GM23338 (cell line): Measurements from ENCODE around the gene MYO9B. TPM values are rescaled to one million over a fixed set of nuclear protein-coding genes. Genes with fewer than 3 reads are reported as not detected.

Experiments used
- ATAC-seq: fragments of 200-7000 bp; cut with Tn5 transposase; 3 replicates; pipeline ENCODE4 v1.9.1; 2020
- DNase-seq: peaks from one replicate; pipeline ENCODE4 v3.0.0-alpha.2; 2015; ENCODE audit warnings: low spot score
- H2AFZ ChIP-seq: fragments of 200-600 bp; sonication (generic); 2 replicates; pipeline ENCODE4 v1.8.0; 2016; ENCODE audit warnings: antibody characterized with exemption, mild to moderate bottlenecking, moderate library complexity
- H3F3A ChIP-seq: fragments of 200-600 bp; sonication (generic); replicated peaks from 2 replicates; pipeline ENCODE4 v1.8.0; 2017; ENCODE audit warnings: antibody characterized with exemption, mixed run types, low read depth
- H3K27ac ChIP-seq: fragments of 200-600 bp; sonication (generic); 2 replicates; pipeline ENCODE4 v1.6.1; 2016; ENCODE audit warnings: low read depth
- H3K27me3 ChIP-seq: fragments of 200-600 bp; sonication (generic); 2 replicates; pipeline ENCODE4 v1.8.0; 2016; ENCODE audit warnings: mild to moderate bottlenecking, mixed run types, moderate library complexity; ENCODE audit not compliant: insufficient read depth
- H3K36me3 ChIP-seq: fragments of 200-600 bp; sonication (generic); 2 replicates; pipeline ENCODE4 v1.8.0; 2016; ENCODE audit warnings: mild to moderate bottlenecking; ENCODE audit not compliant: insufficient read depth
- H3K4me1 ChIP-seq: fragments of 200-600 bp; sonication (generic); 2 replicates; pipeline ENCODE4 v1.8.0; 2016; ENCODE audit warnings: mild to moderate bottlenecking, moderate library complexity; ENCODE audit not compliant: insufficient read depth
- H3K4me2 ChIP-seq: fragments of 200-600 bp; sonication (generic); 2 replicates; pipeline ENCODE4 v1.7.1; 2017; ENCODE audit warnings: mixed run types
- H3K4me3 ChIP-seq: fragments of 200-600 bp; sonication (generic); 2 replicates; pipeline ENCODE4 v1.6.1; 2016; ENCODE audit warnings: mixed run types
- H3K79me2 ChIP-seq: fragments of 200-600 bp; sonication (generic); replicated peaks from 2 replicates; pipeline ENCODE4 v1.8.0; 2017; ENCODE audit warnings: mild to moderate bottlenecking; ENCODE audit not compliant: insufficient read depth
- H3K9me2 ChIP-seq: fragments of 200-600 bp; sonication (generic); 2 replicates; pipeline ENCODE4 v1.8.0; 2017; ENCODE audit not compliant: insufficient read depth
- H4K20me1 ChIP-seq: fragments of 200-600 bp; sonication (generic); replicated peaks from 2 replicates; pipeline ENCODE4 v1.8.0; 2017; ENCODE audit warnings: mild to moderate bottlenecking; ENCODE audit not compliant: insufficient read depth
- H3K27ac Mint-ChIP-seq: 2 replicates; pipeline ENCODE4 v1.8.0; 2020; ENCODE audit warnings: inconsistent platforms, mild to moderate bottlenecking, moderate library complexity, mixed read lengths
- H3K27me3 Mint-ChIP-seq: 3 replicates; pipeline ENCODE4 v1.8.0; 2022; ENCODE audit warnings: low read depth, mild to moderate bottlenecking, moderate library complexity, mixed read lengths, inconsistent platforms; ENCODE audit not compliant: insufficient read depth, poor library complexity
- H3K36me3 Mint-ChIP-seq: 3 replicates; pipeline ENCODE4 v1.8.0; 2021; ENCODE audit warnings: low read depth, mild to moderate bottlenecking, inconsistent platforms, moderate library complexity, mixed read lengths
- H3K4me1 Mint-ChIP-seq: 3 replicates; pipeline ENCODE4 v1.8.0; 2020; ENCODE audit warnings: mild to moderate bottlenecking, inconsistent platforms, mixed read lengths
- H3K4me3 Mint-ChIP-seq: 3 replicates; pipeline ENCODE4 v1.8.0; 2021; ENCODE audit warnings: moderate library complexity, mild to moderate bottlenecking, inconsistent platforms, mixed read lengths
- H3K9me3 Mint-ChIP-seq: 3 replicates; pipeline ENCODE4 v1.8.0; 2020; ENCODE audit warnings: moderate library complexity, mild to moderate bottlenecking, inconsistent platforms, mixed read lengths
- CREB1 ChIP-seq: fragments of 250-450 bp; sonication (Bioruptor Pico); IDR thresholded peaks from 2 replicates; pipeline ENCODE4 v1.5.0; 2020; ENCODE audit warnings: low read depth, mild to moderate bottlenecking, moderate library complexity
- ETS1 ChIP-seq: IDR thresholded peaks from 2 replicates; pipeline ENCODE4 v1.6.1; 2016; ENCODE audit warnings: antibody characterized with exemption
- EZH2 ChIP-seq: fragments of 200-600 bp; sonication (generic); IDR thresholded peaks from one replicate; pipeline ENCODE4 v1.8.0; 2017; ENCODE audit warnings: antibody characterized with exemption, mild to moderate bottlenecking, low read depth; ENCODE audit not compliant: unreplicated experiment
- EZH2phosphoT487 ChIP-seq: fragments of 200-600 bp; sonication (generic); IDR thresholded peaks from one replicate; pipeline ENCODE4 v1.8.1; 2018; ENCODE audit warnings: antibody characterized with exemption; ENCODE audit not compliant: unreplicated experiment
- JUNB ChIP-seq: IDR thresholded peaks from one replicate; pipeline ENCODE4 v1.6.1; 2016; ENCODE audit warnings: antibody characterized with exemption; ENCODE audit not compliant: unreplicated experiment
- NANOG ChIP-seq: IDR thresholded peaks from 2 replicates; pipeline ENCODE4 v1.6.1; 2016; ENCODE audit warnings: antibody characterized with exemption, borderline replicate concordance
- POLR2AphosphoS5 ChIP-seq: IDR thresholded peaks from 2 replicates; pipeline ENCODE4 v1.6.1; 2016; ENCODE audit warnings: antibody characterized with exemption, low read depth
- REST ChIP-seq: IDR thresholded peaks from one replicate; pipeline ENCODE4 v1.6.1; 2018; ENCODE audit warnings: antibody characterized with exemption; ENCODE audit not compliant: unreplicated experiment
- STAT1 ChIP-seq: IDR thresholded peaks from one replicate; pipeline ENCODE4 v1.6.1; 2016; ENCODE audit warnings: antibody characterized with exemption; ENCODE audit not compliant: unreplicated experiment
- ZNF114 ChIP-seq: fragments of 250-450 bp; sonication (Bioruptor Pico); IDR thresholded peaks from 2 replicates; pipeline ENCODE4 v1.5.0; 2020; ENCODE audit warnings: mild to moderate bottlenecking, moderate library complexity
- ZNF331 ChIP-seq: fragments of 250-450 bp; sonication (Bioruptor Pico); IDR thresholded peaks from 2 replicates; pipeline ENCODE4 v1.5.0; 2020; ENCODE audit warnings: low read depth, mild to moderate bottlenecking, moderate library complexity
- polyA plus RNA-seq: library from polyadenylated mRNA; unstranded; fragments of >200 nt; fragmentation: Nextera tagmentation; extraction: Ambion mirVana; gene quantifications from 2 replicates; pipeline ENCODE4 v1.2.1, GENCODE V29; 2016
- total RNA-seq: library from RNA; depleted of rRNA; stranded (reverse); fragments of >200 nt; shearing (Covaris generic); gene quantifications from 2 replicates; pipeline ENCODE4 v1.2.3, GENCODE V29; 2014
- TF ChIP-seq, protein P1 (sequence below), 2 experiments: fragments of 200-600 bp in 1 of 2; sonication (generic) in 1 of 2; conservative IDR thresholded peaks; 2 replicates each; pipeline versions ENCODE4 v1.5.1 to v1.6.1; 2016 to 2017; ENCODE audit warnings: antibody characterized with exemption in 2 of 2, low read depth in 2 of 2, mild to moderate bottlenecking in 2 of 2, moderate library complexity in 1 of 2

MYO9B gene
- total and polyA plus RNA-seq, 2 experiments from 2014 or later: 28.7 to 61.3 TPM

GRCh38 chr19:17045907-17046502 is 29.6 kb upstream of the MYO9B start:
- Histone ChIP-seq H2AFZ (no peak overlapping the region), H3K27ac (no peak overlapping the region), H3K4me2 (no peak overlapping the region), H3K79me2 (no peaks in the 10 kb centered on the region), H3K9me2 (no peaks in the 10 kb centered on the region), H3K4me1 (no peaks in the 10 kb centered on the region), H3K36me3 (peaks cover 11% of the 10 kb centered on the region; the same call in 1 of the 2 replicates), H3K27me3 (no peaks in the 10 kb centered on the region), H4K20me1 (no peaks in the 10 kb centered on the region; the same call in 1 of the 2 replicates), H3K4me3 (no peak overlapping the region), H3F3A (0 out of 2 replicates have a peak, but pooled peaks cover 3% of the 10 kb centered on the region)
- no peak for DNase-seq
- Mint-ChIP-seq H3K9me3 (0 out of 3 replicates have a peak, but pooled peaks cover under 1% of the 10 kb centered on the region), H3K27ac (no peak overlapping the region), H3K4me1 (peaks cover 5% of the 10 kb centered on the region; the same call in 2 of the 3 replicates), H3K27me3 (peaks cover 6% of the 10 kb centered on the region), H3K36me3 (peaks cover 27% of the 10 kb centered on the region), H3K4me3 (no peak overlapping the region)
- ATAC-seq: no peak
- TF ChIP-seq CREB1: no peak
- no peak for TF ChIP-seq ETS1
- no peak for TF ChIP-seq EZH2phosphoT487
- no peak for TF ChIP-seq ZNF331 (CRISPR knock-in tag)
- no peak for TF ChIP-seq JUNB
- TF ChIP-seq ZNF114 (CRISPR knock-in tag): no peak
- TF ChIP-seq EZH2: no peak
- TF ChIP-seq NANOG: no peak

- no peaks in the 10 kb centered on the region for H3K27me3 Mint-ChIP-seq
- no peaks in the 10 kb centered on the region for H3K79me2 ChIP-seq
- no peak for DNase-seq
- H3K9me2 ChIP-seq: no peaks in the 10 kb centered on the region
- H3K9me3 Mint-ChIP-seq: no peaks in the 10 kb centered on the region
- peaks cover 8% of the 10 kb centered on the region for H3K4me1 Mint-ChIP-seq
- peaks cover 22% of the 10 kb centered on the region for H3K36me3 ChIP-seq
- no peak overlapping the region for H2AFZ ChIP-seq
- no peak overlapping the region for H3K27ac ChIP-seq
- H3K4me2 ChIP-seq: no peak overlapping the region
- H3K4me3 Mint-ChIP-seq: no peak overlapping the region
- no peaks in the 10 kb centered on the region; the same call in none of the 2 replicates for H4K20me1 ChIP-seq
- ATAC-seq: no peak
- H3K4me1 ChIP-seq: no peaks in the 10 kb centered on the region
- peaks cover 51% of the 10 kb centered on the region for H3K36me3 Mint-ChIP-seq
- TF ChIP-seq, protein P1, sequence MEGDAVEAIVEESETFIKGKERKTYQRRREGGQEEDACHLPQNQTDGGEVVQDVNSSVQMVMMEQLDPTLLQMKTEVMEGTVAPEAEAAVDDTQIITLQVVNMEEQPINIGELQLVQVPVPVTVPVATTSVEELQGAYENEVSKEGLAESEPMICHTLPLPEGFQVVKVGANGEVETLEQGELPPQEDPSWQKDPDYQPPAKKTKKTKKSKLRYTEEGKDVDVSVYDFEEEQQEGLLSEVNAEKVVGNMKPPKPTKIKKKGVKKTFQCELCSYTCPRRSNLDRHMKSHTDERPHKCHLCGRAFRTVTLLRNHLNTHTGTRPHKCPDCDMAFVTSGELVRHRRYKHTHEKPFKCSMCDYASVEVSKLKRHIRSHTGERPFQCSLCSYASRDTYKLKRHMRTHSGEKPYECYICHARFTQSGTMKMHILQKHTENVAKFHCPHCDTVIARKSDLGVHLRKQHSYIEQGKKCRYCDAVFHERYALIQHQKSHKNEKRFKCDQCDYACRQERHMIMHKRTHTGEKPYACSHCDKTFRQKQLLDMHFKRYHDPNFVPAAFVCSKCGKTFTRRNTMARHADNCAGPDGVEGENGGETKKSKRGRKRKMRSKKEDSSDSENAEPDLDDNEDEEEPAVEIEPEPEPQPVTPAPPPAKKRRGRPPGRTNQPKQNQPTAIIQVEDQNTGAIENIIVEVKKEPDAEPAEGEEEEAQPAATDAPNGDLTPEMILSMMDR (conservative IDR thresholded peaks at IDR 0.05; ENCODE audit: low read depth in 2 of 2): no peak
- TF ChIP-seq CREB1 (no peak), JUNB (no peak), ZNF331 (CRISPR knock-in tag) (no peak), STAT1 (no peak), EZH2phosphoT487 (no peak), REST (no peak), ZNF114 (CRISPR knock-in tag) (no peak), POLR2AphosphoS5 (no peak)
- H3K4me3 ChIP-seq: no peak overlapping the region
- no peak overlapping the region for H3K27ac Mint-ChIP-seq
- 0 out of 2 replicates have a peak, but pooled peaks cover 3% of the 10 kb centered on the region for H3F3A ChIP-seq
- no peaks in the 10 kb centered on the region for H3K27me3 ChIP-seq
These were observed 26.6 kb upstream of the MYO9B start for GRCh38 chr19:17048885-17049453.
